Brain microvascular endothelial cell (primary cell): Measurements from ENCODE around the gene SETD3.

Source experiments
- DNase-seq: peaks from one replicate; pipeline ENCODE4 v3.0.0-alpha.2; 2020
- H3K27ac ChIP-seq: fragments of 250-450 bp; sonication (Bioruptor Pico); 2 replicates; pipeline ENCODE4 v1.5.1; 2020; ENCODE audit warnings: mild to moderate bottlenecking, moderate library complexity
- H3K27me3 ChIP-seq: fragments of 250-450 bp; sonication (Bioruptor Pico); replicated peaks from 2 replicates; pipeline ENCODE4 v1.5.1; 2020; ENCODE audit warnings: mild to moderate bottlenecking
- H3K36me3 ChIP-seq: fragments of 250-450 bp; sonication (Bioruptor Pico); replicated peaks from 2 replicates; pipeline ENCODE4 v1.5.1; 2020; ENCODE audit warnings: mild to moderate bottlenecking
- H3K4me3 ChIP-seq: 2 replicates; pipeline ENCODE4 v1.5.1; 2011; ENCODE audit warnings: low read depth, mild to moderate bottlenecking, control low read depth, low read length, moderate library complexity
- CTCF ChIP-seq: IDR thresholded peaks from 2 replicates; pipeline ENCODE4 v1.5.1; 2011; ENCODE audit warnings: low read depth, mild to moderate bottlenecking, moderate library complexity, low read length, control low read depth, inconsistent platforms; ENCODE audit errors: missing control alignments
- in situ Hi-C: cut with HindIII; loops from 2 replicates; pipeline ENCODE4 v1.10.0; 2017; ENCODE audit warnings: low sequenced_read_pairs, low pct_ligation_motif_present

Gene SETD3

GRCh38 chr14:99401211-99401610 is 79.4 kb downstream of the SETD3 start:
- Histone ChIP-seq H3K27ac (no peak overlapping the region), H3K4me3 (no peak overlapping the region), H3K27me3 (no peaks in the 10 kb centered on the region), H3K36me3 (peaks cover 11% of the 10 kb centered on the region)
- in situ Hi-C loops: no loop called here
- no peak for TF ChIP-seq CTCF
- DNase-seq: no peak

GRCh38 chr14:99397698-99398097 is 83.0 kb downstream of the SETD3 start:
- in situ Hi-C loops: no loop called here
- no peak for DNase-seq
- TF ChIP-seq CTCF: no peak
- Histone ChIP-seq H3K4me3 (no peak overlapping the region), H3K27me3 (no peaks in the 10 kb centered on the region), H3K27ac (no peak overlapping the region), H3K36me3 (peaks cover 10% of the 10 kb centered on the region)

- Histone ChIP-seq H3K36me3 (peaks cover 8% of the 10 kb centered on the region), H3K27ac (no peak overlapping the region), H3K27me3 (no peaks in the 10 kb centered on the region), H3K4me3 (no peak overlapping the region)
- TF ChIP-seq CTCF: no peak
- DNase-seq: peak; percentile 65
- in situ Hi-C loops: no loop called here
These were observed 84.6 kb downstream of the SETD3 start for GRCh38 chr14:99395909-99396530.

- H3K27ac ChIP-seq: no peak overlapping the region
- in situ Hi-C loops: no loop called here
- H3K36me3 ChIP-seq: peaks cover 8% of the 10 kb centered on the region
- no peak for DNase-seq
- no peak overlapping the region for H3K4me3 ChIP-seq
- TF ChIP-seq CTCF: no peak
- no peaks in the 10 kb centered on the region for H3K27me3 ChIP-seq
These were observed 86.0 kb downstream of the SETD3 start for GRCh38 chr14:99394602-99395156.

GRCh38 chr14:99393059-99393655 is 87.5 kb downstream of the SETD3 start:
- Histone ChIP-seq H3K27me3 (no peaks in the 10 kb centered on the region), H3K4me3 (no peak overlapping the region), H3K27ac (no peak overlapping the region), H3K36me3 (peaks cover under 1% of the 10 kb centered on the region)
- in situ Hi-C loops: no loop called here
- peak; percentile 96 for TF ChIP-seq CTCF
- no peak for DNase-seq
